H9 (cell line): ENCODE data around the gene SIL1. TPM values are rescaled to one million over a fixed set of nuclear protein-coding genes. Genes with fewer than 3 reads are reported as not detected.

Experiments
- DNase-seq: peaks from one replicate; pipeline ENCODE4 v3.0.0-alpha.2; 2017
- H2AFZ ChIP-seq: one replicate; pipeline ENCODE4 v1.6.1; 2013; ENCODE audit warnings: mild to moderate bottlenecking, low read length, control low read depth, moderate library complexity
- H2AK5ac ChIP-seq: 2 replicates; pipeline ENCODE4 v1.6.1; 2013; ENCODE audit warnings: low read length, control low read depth, mixed read lengths; ENCODE audit not compliant: insufficient read length
- H2BK120ac ChIP-seq: one replicate; pipeline ENCODE4 v1.6.1; 2013; ENCODE audit warnings: low read depth, mild to moderate bottlenecking, low read length, control low read depth, inconsistent platforms; ENCODE audit not compliant: poor library complexity, severe bottlenecking
- H2BK12ac ChIP-seq: 2 replicates; pipeline ENCODE4 v1.6.1; 2013; ENCODE audit warnings: low read length, control low read depth, mixed read lengths, low read depth; ENCODE audit not compliant: insufficient read length
- H2BK15ac ChIP-seq: 2 replicates; pipeline ENCODE4 v1.6.1; 2013; ENCODE audit warnings: low read depth, low read length, control low read depth
- H2BK20ac ChIP-seq: one replicate; pipeline ENCODE4 v1.6.1; 2013; ENCODE audit warnings: low read depth, mild to moderate bottlenecking, low read length, control low read depth, inconsistent platforms; ENCODE audit not compliant: poor library complexity, severe bottlenecking
- H2BK5ac ChIP-seq: 2 replicates; pipeline ENCODE4 v1.6.1; 2013; ENCODE audit warnings: low read length, control low read depth, mixed read lengths; ENCODE audit not compliant: insufficient read length
- H3K14ac ChIP-seq: 2 replicates; pipeline ENCODE4 v1.6.1; 2013; ENCODE audit warnings: low read length, control low read depth; ENCODE audit not compliant: insufficient read depth
- H3K18ac ChIP-seq: 2 replicates; pipeline ENCODE4 v1.6.1; 2013; ENCODE audit warnings: low read depth, mild to moderate bottlenecking, mixed read lengths, low read length, control low read depth; ENCODE audit not compliant: insufficient read length
- H3K23ac ChIP-seq: 2 replicates; pipeline ENCODE4 v1.6.1; 2013; ENCODE audit warnings: low read length, control low read depth, mixed read lengths, low read depth; ENCODE audit not compliant: insufficient read length
- H3K23me2 ChIP-seq: 2 replicates; pipeline ENCODE4 v1.6.1; 2013; ENCODE audit warnings: low read depth, mild to moderate bottlenecking, mixed read lengths, low read length, control low read depth; ENCODE audit not compliant: insufficient read length, poor library complexity, severe bottlenecking
- H3K27ac ChIP-seq: 2 replicates; pipeline ENCODE4 v1.5.1; 2013; ENCODE audit warnings: low read length, control low read depth, mixed read lengths, low read depth; ENCODE audit not compliant: insufficient read length
- H3K27me3 ChIP-seq: 2 replicates; pipeline ENCODE4 v1.6.1; 2013; ENCODE audit warnings: low read length, control low read depth, inconsistent platforms; ENCODE audit not compliant: insufficient read depth
- H3K4ac ChIP-seq: 2 replicates; pipeline ENCODE4 v1.6.1; 2013; ENCODE audit warnings: low read depth, mild to moderate bottlenecking, control low read depth, inconsistent platforms, low read length, moderate library complexity
- H3K4me1 ChIP-seq: 2 replicates; pipeline ENCODE4 v1.6.1; 2013; ENCODE audit warnings: low read length, control low read depth, inconsistent platforms; ENCODE audit not compliant: insufficient read depth
- H3K4me2 ChIP-seq: 2 replicates; pipeline ENCODE4 v1.6.1; 2013; ENCODE audit warnings: low read length, control low read depth, mixed read lengths; ENCODE audit not compliant: insufficient read length, insufficient read depth
- H3K56ac ChIP-seq: 2 replicates; pipeline ENCODE4 v1.6.1; 2013; ENCODE audit warnings: low read depth, mild to moderate bottlenecking, mixed read lengths, low read length, control low read depth; ENCODE audit not compliant: insufficient read length
- H3K79me1 ChIP-seq: 2 replicates; pipeline ENCODE4 v1.6.1; 2013; ENCODE audit warnings: low read depth, mild to moderate bottlenecking, moderate library complexity, low read length, control low read depth, inconsistent platforms; ENCODE audit not compliant: insufficient read depth, poor library complexity, severe bottlenecking
- H3K79me2 ChIP-seq: 2 replicates; pipeline ENCODE4 v1.6.1; 2013; ENCODE audit warnings: low read length, control low read depth, inconsistent platforms; ENCODE audit not compliant: insufficient read depth
- H3K9ac ChIP-seq: 2 replicates; pipeline ENCODE4 v1.6.1; 2013; ENCODE audit warnings: low read length, control low read depth, mixed read lengths; ENCODE audit not compliant: insufficient read length; ENCODE audit errors: extremely low read depth
- H3K9me3 ChIP-seq: one replicate; pipeline ENCODE4 v1.6.1; 2013; ENCODE audit warnings: low read depth, low read length, inconsistent platforms; ENCODE audit not compliant: control insufficient read depth
- H3T11ph ChIP-seq: one replicate; pipeline ENCODE4 v1.6.1; 2013; ENCODE audit warnings: mild to moderate bottlenecking, low read length, control low read depth, inconsistent platforms
- H4K20me1 ChIP-seq: one replicate; pipeline ENCODE4 v1.6.1; 2013; ENCODE audit not compliant: control insufficient read depth, insufficient read length, insufficient read depth
- H4K5ac ChIP-seq: 2 replicates; pipeline ENCODE4 v1.6.1; 2013; ENCODE audit warnings: low read depth, mild to moderate bottlenecking, mixed read lengths, low read length, control low read depth; ENCODE audit not compliant: insufficient read length
- H4K8ac ChIP-seq: replicated peaks from 2 replicates; pipeline ENCODE4 v1.6.1; 2013; ENCODE audit warnings: low read length, control low read depth, mixed read lengths, low read depth; ENCODE audit not compliant: insufficient read length
- H4K91ac ChIP-seq: 2 replicates; pipeline ENCODE4 v1.6.1; 2013; ENCODE audit warnings: low read depth, mild to moderate bottlenecking, moderate library complexity, mixed read lengths, low read length, control low read depth; ENCODE audit not compliant: insufficient read length
- H3K27ac Mint-ChIP-seq, 3 experiments: 2 replicates in 2 of 3; 3 replicates in 1 of 3; pipeline ENCODE4 v1.8.0; 2020 to 2021; ENCODE audit warnings: mixed read lengths in 3 of 3, mild to moderate bottlenecking in 1 of 3, moderate library complexity in 1 of 3
- H3K27me3 Mint-ChIP-seq: 2 replicates; pipeline ENCODE4 v1.8.0; 2021; ENCODE audit warnings: low read depth, mild to moderate bottlenecking, moderate library complexity, mixed read lengths
- H3K36me3 Mint-ChIP-seq, 3 experiments: 2 replicates in 2 of 3; 3 replicates in 1 of 3; pipeline ENCODE4 v1.8.0; 2020 to 2021; ENCODE audit warnings: low read depth in 3 of 3, mixed read lengths in 3 of 3; ENCODE audit not compliant: insufficient read depth in 1 of 3
- H3K4me1 Mint-ChIP-seq, 2 experiments: 2 replicates each; pipeline ENCODE4 v1.8.0; 2020; ENCODE audit warnings: mixed read lengths in 2 of 2
- H3K4me3 Mint-ChIP-seq, 2 experiments: 2 replicates in 1 of 2; 3 replicates in 1 of 2; pipeline ENCODE4 v1.8.0; 2020 to 2021; ENCODE audit warnings: mild to moderate bottlenecking in 2 of 2, mixed read lengths in 2 of 2, moderate library complexity in 1 of 2
- H3K9me3 Mint-ChIP-seq, 2 experiments: 2 replicates in 1 of 2; 3 replicates in 1 of 2; pipeline ENCODE4 v1.8.0; 2020; ENCODE audit warnings: mild to moderate bottlenecking in 2 of 2, mixed read lengths in 2 of 2, moderate library complexity in 1 of 2
- CTCF ChIP-seq: fragments of 200-600 bp; sonication (generic); conservative IDR thresholded peaks from 3 replicates; pipeline ENCODE4 v1.8.0; 2021; ENCODE audit warnings: antibody characterized with exemption, mild to moderate bottlenecking
- WGBS: extraction: QIAGEN DNeasy Blood & Tissue Kit; methylation state at CpG from one replicate; pipeline ENCODE4 v1.1.7; 2013; ENCODE audit warnings: missing lambda C conversion rate, low lambda C conversion rate, mixed read lengths; ENCODE audit not compliant: insufficient read length; ENCODE audit errors: extremely low coverage; 5-methylcytosine and 5-hydroxymethylcytosine counted together
- total RNA-seq: library from RNA; stranded (reverse); gene quantifications from 2 replicates; pipeline ENCODE4 v1.2.1, GENCODE V29; 2021

Gene SIL1
- total RNA-seq, 1 experiment from 2014 or later = 10.6 TPM

GRCh38 chr5:139051392-139051791 lies 146.8 kb downstream of the SIL1 start:
- Mint-ChIP-seq H3K27me3 (no peaks in the 10 kb centered on the region), H3K27ac (no peak overlapping the region; a peak in 1 of 7 replicates), H3K36me3 (peaks cover 0 to 9% (median 3%) of the 10 kb centered on the region in 3 experiments; a peak in 2 of 7 replicates), H3K9me3 (peaks cover 3 to 5% of the 10 kb centered on the region in 2 experiments; a peak in 1 of 5 replicates), H3K4me3 (no peak overlapping the region), H3K4me1 (peaks cover 26 to 27% of the 10 kb centered on the region in 2 experiments)
- H2BK5ac ChIP-seq = no peak overlapping the region
- no peak overlapping the region for H3K56ac ChIP-seq
- H3K79me1 ChIP-seq = no peaks in the 10 kb centered on the region
- H3K9me3 ChIP-seq = no peaks in the 10 kb centered on the region
- no peak overlapping the region for H3K4ac ChIP-seq
- H2AK5ac ChIP-seq = no peak overlapping the region
- H4K5ac ChIP-seq = no peak overlapping the region
- H2BK20ac ChIP-seq = no peak overlapping the region
- H3K23me2 ChIP-seq = no peaks in the 10 kb centered on the region
- H3K27me3 ChIP-seq = no peaks in the 10 kb centered on the region
- H3K14ac ChIP-seq = no peak overlapping the region
- no CpG with 5 or more reads among the region's 3 CpGs for WGBS
- H2BK12ac ChIP-seq = no peak overlapping the region
- H2BK120ac ChIP-seq = no peak overlapping the region
- no peak overlapping the region for H3K4me2 ChIP-seq
- peaks cover 5% of the 10 kb centered on the region; the same call in 1 of the 2 replicates for H3K4me1 ChIP-seq
- no peaks in the 10 kb centered on the region for H3K79me2 ChIP-seq
- H3K18ac ChIP-seq = no peak overlapping the region
- no peak overlapping the region for H4K91ac ChIP-seq
- H3K27ac ChIP-seq = no peak overlapping the region
- no peak overlapping the region for H2BK15ac ChIP-seq
- no peak for DNase-seq
- no peak overlapping the region for H3K23ac ChIP-seq
- H4K20me1 ChIP-seq = no peaks in the 10 kb centered on the region
- no peak overlapping the region for H3T11ph ChIP-seq
- H4K8ac ChIP-seq = no peak overlapping the region
- TF ChIP-seq CTCF = no peak
- no peak overlapping the region for H3K9ac ChIP-seq
- no peak overlapping the region for H2AFZ ChIP-seq
